COLO668 (cell line): ENCODE data around the gene ZBTB40.

Experiments used
- DNase-seq: peaks from one replicate; lab custom pipeline; 2025; ENCODE audit not compliant: unreplicated experiment; lab: John Stamatoyannopoulos, UW

The ZBTB40 gene

GRCh38 chr1:22462928-22463327 lies 11.3 kb downstream of the ZBTB40 start:
- DNase-seq, result no peak

GRCh38 chr1:22465015-22465565 lies 13.4 kb downstream of the ZBTB40 start:
- no peak for DNase-seq

GRCh38 chr1:22465671-22466070 lies 14.0 kb downstream of the ZBTB40 start:
- no peak for DNase-seq

- DNase-seq, result no peak
These were observed 18.6 kb downstream of the ZBTB40 start for GRCh38 chr1:22470227-22470626.

GRCh38 chr1:22471078-22471477 lies 19.4 kb downstream of the ZBTB40 start:
- DNase-seq, result no peak

GRCh38 chr1:22471610-22472009 lies 20.0 kb downstream of the ZBTB40 start:
- DNase-seq, result no peak

GRCh38 chr1:22472596-22472995 lies 20.9 kb downstream of the ZBTB40 start:
- no peak for DNase-seq

- DNase-seq, result no peak
These were observed 22.3 kb downstream of the ZBTB40 start for GRCh38 chr1:22473952-22474351.

GRCh38 chr1:22476566-22476965 lies 24.9 kb downstream of the ZBTB40 start:
- DNase-seq, result no peak

GRCh38 chr1:22483121-22483520 lies 31.5 kb downstream of the ZBTB40 start:
- DNase-seq, result no peak

- no peak for DNase-seq
These were observed 33.2 kb downstream of the ZBTB40 start for GRCh38 chr1:22484706-22485345.

GRCh38 chr1:22485431-22485830 lies 33.8 kb downstream of the ZBTB40 start:
- DNase-seq, result no peak

GRCh38 chr1:22487781-22488180 lies 36.1 kb downstream of the ZBTB40 start:
- DNase-seq, result no peak

- DNase-seq, result no peak
These were observed 36.7 kb downstream of the ZBTB40 start for GRCh38 chr1:22488319-22488718.

GRCh38 chr1:22489278-22489677 lies 37.6 kb downstream of the ZBTB40 start:
- DNase-seq, result no peak

GRCh38 chr1:22489823-22490222 lies 38.2 kb downstream of the ZBTB40 start:
- no peak for DNase-seq

GRCh38 chr1:22490309-22490708 lies 38.7 kb downstream of the ZBTB40 start:
- DNase-seq, result no peak

- DNase-seq, result no peak
These were observed 40.5 kb downstream of the ZBTB40 start for GRCh38 chr1:22491995-22492715.

GRCh38 chr1:22494144-22494543 lies 42.5 kb downstream of the ZBTB40 start:
- no peak for DNase-seq

GRCh38 chr1:22494943-22495579 lies 43.4 kb downstream of the ZBTB40 start:
- no peak for DNase-seq

GRCh38 chr1:22496536-22497160 lies 45.0 kb downstream of the ZBTB40 start:
- DNase-seq, result no peak

- DNase-seq, result no peak
These were observed 46.8 kb downstream of the ZBTB40 start for GRCh38 chr1:22498463-22498862.
